SU-DHL-6 (cell line): Measurements from ENCODE around the gene ZDHHC17.

ENCODE experiments used
- H2AFZ ChIP-seq: fragments of 200-600 bp; sonication (generic); 2 replicates; pipeline ENCODE4 v1.6.1; 2014; ENCODE audit warnings: low read depth, mild to moderate bottlenecking, moderate library complexity, mixed read lengths, antibody characterized with exemption, low read length; ENCODE audit not compliant: severe bottlenecking
- H3F3A ChIP-seq: fragments of 200-600 bp; shearing (Covaris generic); 2 replicates; pipeline ENCODE4 v1.6.0; 2016; ENCODE audit warnings: antibody characterized with exemption, mild to moderate bottlenecking; ENCODE audit not compliant: insufficient read depth
- H3K27ac ChIP-seq: fragments of 200-600 bp; sonication (generic); 2 replicates; pipeline ENCODE4 v1.5.1; 2016; ENCODE audit warnings: low read depth, mild to moderate bottlenecking, low read length, moderate library complexity, mixed read lengths
- H3K27me3 ChIP-seq: fragments of 200-600 bp; sonication (generic), shearing (Covaris generic); 2 replicates; pipeline ENCODE4 v1.6.0; 2014; ENCODE audit warnings: mild to moderate bottlenecking, low read length
- H3K36me3 ChIP-seq: fragments of 200-600 bp; sonication (generic); 2 replicates; pipeline ENCODE4 v1.6.1; 2014; ENCODE audit warnings: mild to moderate bottlenecking, low read length, mixed read lengths
- H3K4me2 ChIP-seq: fragments of 300-600, 200-600 bp; shearing (Covaris generic), sonication (generic); 2 replicates; pipeline ENCODE4 v1.6.0; 2014; ENCODE audit warnings: low read length, low read depth, mild to moderate bottlenecking; ENCODE audit not compliant: poor library complexity, severe bottlenecking
- H3K4me3 ChIP-seq: fragments of 200-600 bp; sonication (generic); 2 replicates; pipeline ENCODE4 v1.5.1; 2014; ENCODE audit warnings: antibody characterized with exemption, low read length, mild to moderate bottlenecking, mixed read lengths; ENCODE audit not compliant: insufficient read depth, poor library complexity, severe bottlenecking
- H3K79me2 ChIP-seq: fragments of 200-600 bp; sonication (generic); 2 replicates; pipeline ENCODE4 v1.6.1; 2014; ENCODE audit warnings: mild to moderate bottlenecking, low read length, moderate library complexity; ENCODE audit not compliant: insufficient read depth
- H3K9ac ChIP-seq: fragments of 200-600 bp; sonication (generic); 2 replicates; pipeline ENCODE4 v1.7.0; 2014; ENCODE audit warnings: mild to moderate bottlenecking, low read length
- H3K9me2 ChIP-seq: fragments of 200-600 bp; sonication (generic); replicated peaks from 2 replicates; pipeline ENCODE4 v1.6.1; 2014; ENCODE audit warnings: low read length; ENCODE audit not compliant: insufficient read depth
- H3K9me3 ChIP-seq: fragments of 200-600 bp; sonication (generic); 2 replicates; pipeline ENCODE4 v1.6.1; 2014; ENCODE audit warnings: low read length, mixed read lengths; ENCODE audit not compliant: insufficient read depth
- H4K20me1 ChIP-seq: fragments of 200-600 bp; sonication (generic); 2 replicates; pipeline ENCODE4 v1.6.1; 2014; ENCODE audit warnings: low read depth, mild to moderate bottlenecking, antibody characterized with exemption, low read length, moderate library complexity, mixed read lengths
- EZH2phosphoT487 ChIP-seq: fragments of 200-600 bp; sonication (generic), shearing (Covaris generic); conservative IDR thresholded peaks from 2 replicates; pipeline ENCODE4 v1.6.1; 2018; ENCODE audit warnings: mild to moderate bottlenecking, antibody characterized with exemption, low read length, moderate library complexity, mixed read lengths
- TF ChIP-seq, protein P1 (sequence below): fragments of 200-600 bp; sonication (generic); IDR thresholded peaks from one replicate; pipeline ENCODE4 v1.5.1; 2017; ENCODE audit warnings: antibody characterized with exemption, mild to moderate bottlenecking, low read length, moderate library complexity; ENCODE audit not compliant: insufficient read depth, poor library complexity, severe bottlenecking

Gene ZDHHC17

DNA sequence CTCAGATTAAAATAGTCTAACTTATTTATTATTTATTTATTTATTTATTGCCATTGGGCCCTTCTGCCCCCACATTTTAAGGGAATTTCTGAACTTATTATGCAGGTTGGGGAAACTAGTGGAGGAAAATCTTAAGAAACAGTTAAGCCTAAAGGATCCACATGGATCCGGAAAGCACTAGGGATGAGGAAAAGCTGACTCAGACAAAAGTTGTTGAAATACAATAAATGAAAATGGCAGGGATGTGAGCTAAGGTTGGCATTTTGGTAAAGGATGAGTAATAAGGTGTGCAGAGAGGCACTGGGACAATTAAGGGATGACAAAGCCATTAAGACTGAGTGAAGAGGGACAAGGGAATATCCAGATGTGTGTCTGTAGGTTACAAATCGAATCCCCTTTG lies 135.6 kb downstream of the ZDHHC17 start:
- no peak overlapping the region for H3K27ac ChIP-seq
- H3K4me3 ChIP-seq = no peak overlapping the region
- no peak overlapping the region for H3K4me2 ChIP-seq
- H3K36me3 ChIP-seq = no peaks in the 10 kb centered on the region
- H3F3A ChIP-seq = no peaks in the 10 kb centered on the region
- no peak overlapping the region for H3K9ac ChIP-seq
- H3K9me2 ChIP-seq = no peaks in the 10 kb centered on the region
- H3K9me3 ChIP-seq = no peaks in the 10 kb centered on the region
- H3K27me3 ChIP-seq = no peaks in the 10 kb centered on the region
- H3K79me2 ChIP-seq = no peaks in the 10 kb centered on the region
- no peaks in the 10 kb centered on the region for H4K20me1 ChIP-seq
- H2AFZ ChIP-seq = no peak overlapping the region
- TF ChIP-seq, protein P1, sequence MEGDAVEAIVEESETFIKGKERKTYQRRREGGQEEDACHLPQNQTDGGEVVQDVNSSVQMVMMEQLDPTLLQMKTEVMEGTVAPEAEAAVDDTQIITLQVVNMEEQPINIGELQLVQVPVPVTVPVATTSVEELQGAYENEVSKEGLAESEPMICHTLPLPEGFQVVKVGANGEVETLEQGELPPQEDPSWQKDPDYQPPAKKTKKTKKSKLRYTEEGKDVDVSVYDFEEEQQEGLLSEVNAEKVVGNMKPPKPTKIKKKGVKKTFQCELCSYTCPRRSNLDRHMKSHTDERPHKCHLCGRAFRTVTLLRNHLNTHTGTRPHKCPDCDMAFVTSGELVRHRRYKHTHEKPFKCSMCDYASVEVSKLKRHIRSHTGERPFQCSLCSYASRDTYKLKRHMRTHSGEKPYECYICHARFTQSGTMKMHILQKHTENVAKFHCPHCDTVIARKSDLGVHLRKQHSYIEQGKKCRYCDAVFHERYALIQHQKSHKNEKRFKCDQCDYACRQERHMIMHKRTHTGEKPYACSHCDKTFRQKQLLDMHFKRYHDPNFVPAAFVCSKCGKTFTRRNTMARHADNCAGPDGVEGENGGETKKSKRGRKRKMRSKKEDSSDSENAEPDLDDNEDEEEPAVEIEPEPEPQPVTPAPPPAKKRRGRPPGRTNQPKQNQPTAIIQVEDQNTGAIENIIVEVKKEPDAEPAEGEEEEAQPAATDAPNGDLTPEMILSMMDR = no peak
- TF ChIP-seq EZH2phosphoT487 = no peak

DNA sequence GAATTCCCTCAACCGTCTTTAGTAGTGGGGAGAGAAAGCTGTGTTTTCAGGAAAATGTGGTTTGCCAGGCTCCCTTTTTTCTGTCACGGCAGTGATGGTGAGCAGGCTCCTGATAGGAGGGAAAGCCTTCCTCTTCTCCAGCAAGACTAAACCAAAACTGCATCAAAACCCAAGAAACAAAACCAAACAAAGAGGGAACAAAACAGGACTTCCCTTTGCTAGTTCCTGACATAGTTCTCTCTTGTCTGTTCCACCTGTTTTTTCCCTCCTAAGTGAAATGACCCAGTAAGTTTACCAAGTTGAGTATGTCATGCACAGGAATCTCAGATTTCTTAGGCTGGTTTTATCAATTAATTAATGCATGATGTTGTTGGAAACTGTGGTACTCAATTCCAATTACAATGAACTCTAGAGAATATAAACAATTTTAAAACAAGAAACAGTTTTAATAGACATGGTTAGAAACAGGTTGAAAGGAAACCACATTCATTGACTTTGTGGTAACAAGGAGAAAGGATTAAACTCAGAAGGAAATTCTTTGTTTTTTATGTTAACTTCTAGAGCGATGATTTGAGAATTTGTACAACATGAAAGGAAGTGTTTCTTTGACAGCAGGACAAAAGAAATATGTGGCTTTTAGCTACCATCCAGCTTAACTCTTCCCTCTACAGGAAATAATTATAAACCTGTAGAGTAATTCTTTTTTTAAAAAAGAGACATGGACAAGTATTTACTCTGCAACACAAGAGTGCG lies 137.9 kb downstream of the ZDHHC17 start:
- Histone ChIP-seq H3K36me3 (no peaks in the 10 kb centered on the region), H3K79me2 (no peaks in the 10 kb centered on the region), H3K27ac (no peak overlapping the region), H3K4me3 (no peak overlapping the region), H3K9me3 (no peaks in the 10 kb centered on the region), H3K9ac (no peak overlapping the region), H3K27me3 (no peaks in the 10 kb centered on the region), H3F3A (no peaks in the 10 kb centered on the region), H3K9me2 (no peaks in the 10 kb centered on the region), H2AFZ (no peak overlapping the region), H3K4me2 (no peak overlapping the region), H4K20me1 (no peaks in the 10 kb centered on the region)
- TF ChIP-seq, protein P1 = no peak
- no peak for TF ChIP-seq EZH2phosphoT487
